GM18519 (cell line): ENCODE measurements around the gene RNF224.

Experiments
- ATAC-seq: cut with Tn5 transposase; IDR thresholded peaks from one replicate; pipeline ENCODE4 v1.9.1; 2021; ENCODE audit warnings: mild to moderate bottlenecking, moderate library complexity; ENCODE audit not compliant: unreplicated experiment, low FRiP score

Gene RNF224

DNA sequence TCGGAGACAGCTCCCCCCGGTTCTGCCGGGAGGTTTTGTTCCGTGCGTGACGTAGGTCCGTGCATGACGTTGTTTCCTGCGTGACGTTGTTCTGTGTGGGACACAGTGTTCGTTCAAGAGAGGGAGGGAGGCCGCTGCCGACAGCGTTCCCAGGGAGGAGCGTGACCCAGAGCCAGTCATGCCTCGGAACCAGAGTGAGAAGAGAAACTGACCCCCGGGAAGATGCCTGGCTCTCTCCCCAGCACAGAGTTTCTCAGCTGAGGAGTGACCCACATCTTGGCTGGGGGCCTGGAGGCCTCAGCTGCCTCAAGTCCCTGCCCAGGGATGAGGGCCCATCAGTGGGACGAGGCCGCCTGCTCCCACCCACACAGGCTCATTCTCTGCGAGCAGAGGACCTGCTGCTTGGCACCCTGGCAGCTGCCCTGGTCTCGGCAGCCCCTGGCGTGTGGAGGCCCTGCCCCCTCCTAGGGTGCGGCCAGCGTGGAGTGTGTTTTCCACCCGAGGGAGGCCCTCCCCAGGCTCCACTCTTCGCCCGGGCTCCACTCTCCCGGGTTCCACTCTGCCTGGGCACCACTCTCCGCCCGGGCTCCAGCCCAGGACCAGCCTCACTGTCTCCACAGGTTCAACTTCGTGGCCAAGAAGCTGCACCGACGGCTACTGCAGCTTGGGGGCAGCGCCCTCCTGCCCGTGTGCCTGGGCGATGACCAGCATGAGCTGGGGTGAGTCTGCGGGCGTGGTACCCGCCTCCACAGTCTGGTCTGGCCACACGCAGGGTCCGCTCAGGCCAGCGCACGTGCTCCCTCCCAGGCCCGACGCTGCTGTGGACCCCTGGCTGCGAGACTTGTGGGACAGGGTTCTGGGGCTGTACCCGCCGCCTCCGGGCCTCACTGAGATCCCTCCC is 13.9 kb upstream of the RNF224 start:
- no peak for ATAC-seq

DNA sequence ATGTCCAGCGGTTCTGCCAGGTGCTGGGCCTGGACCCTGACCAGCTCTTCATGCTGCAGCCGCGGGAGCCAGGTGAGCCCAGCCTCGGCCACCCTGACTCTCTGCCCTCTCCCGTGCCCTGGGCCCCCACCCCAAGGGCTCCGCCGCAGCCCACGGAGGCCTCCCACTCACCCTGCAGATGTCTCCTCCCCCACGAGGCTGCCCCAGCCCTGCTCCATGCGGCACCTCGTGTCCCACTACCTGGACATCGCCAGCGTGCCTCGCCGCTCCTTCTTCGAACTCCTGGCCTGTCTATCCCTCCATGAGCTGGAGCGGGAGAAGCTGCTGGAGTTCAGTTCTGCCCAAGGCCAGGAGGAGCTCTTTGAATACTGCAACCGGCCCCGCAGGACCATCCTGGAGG is 12.7 kb upstream of the RNF224 start:
- ATAC-seq = no peak

DNA sequence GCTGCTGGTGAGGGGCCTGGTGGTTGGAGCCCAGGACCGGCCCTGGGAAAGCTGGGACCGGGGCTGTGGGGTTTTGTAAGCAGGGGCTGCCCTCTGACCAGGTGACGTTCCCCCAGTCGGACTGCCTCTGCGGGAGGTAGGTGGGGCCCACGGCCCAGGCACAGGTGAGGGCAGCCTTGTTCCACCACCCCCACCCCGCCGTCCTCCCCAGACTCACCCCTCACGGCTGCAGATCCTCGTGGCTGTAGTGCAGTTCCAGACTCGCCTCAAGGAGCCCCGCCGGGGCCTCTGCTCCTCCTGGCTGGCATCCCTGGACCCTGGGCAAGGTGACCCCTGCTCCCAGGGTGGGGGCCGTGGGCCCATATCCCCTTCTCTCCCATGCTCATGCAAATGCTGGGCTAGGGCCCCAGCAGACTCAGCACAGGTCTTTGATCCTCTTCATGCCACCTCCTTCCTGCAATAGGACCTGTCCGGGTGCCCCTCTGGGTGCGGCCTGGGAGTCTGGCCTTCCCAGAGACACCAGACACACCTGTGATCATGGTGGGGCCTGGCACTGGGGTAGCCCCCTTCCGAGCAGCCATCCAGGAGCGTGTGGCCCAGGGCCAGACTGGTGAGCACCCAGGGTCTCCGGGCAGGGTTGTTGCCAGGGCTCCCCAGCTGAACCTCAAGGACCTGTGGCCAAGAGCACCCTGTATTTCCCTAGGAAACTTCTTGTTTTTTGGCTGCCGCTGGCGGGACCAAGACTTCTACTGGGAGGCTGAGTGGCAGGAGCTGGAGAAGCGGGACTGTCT is 11.9 kb upstream of the RNF224 start:
- ATAC-seq = no peak

DNA sequence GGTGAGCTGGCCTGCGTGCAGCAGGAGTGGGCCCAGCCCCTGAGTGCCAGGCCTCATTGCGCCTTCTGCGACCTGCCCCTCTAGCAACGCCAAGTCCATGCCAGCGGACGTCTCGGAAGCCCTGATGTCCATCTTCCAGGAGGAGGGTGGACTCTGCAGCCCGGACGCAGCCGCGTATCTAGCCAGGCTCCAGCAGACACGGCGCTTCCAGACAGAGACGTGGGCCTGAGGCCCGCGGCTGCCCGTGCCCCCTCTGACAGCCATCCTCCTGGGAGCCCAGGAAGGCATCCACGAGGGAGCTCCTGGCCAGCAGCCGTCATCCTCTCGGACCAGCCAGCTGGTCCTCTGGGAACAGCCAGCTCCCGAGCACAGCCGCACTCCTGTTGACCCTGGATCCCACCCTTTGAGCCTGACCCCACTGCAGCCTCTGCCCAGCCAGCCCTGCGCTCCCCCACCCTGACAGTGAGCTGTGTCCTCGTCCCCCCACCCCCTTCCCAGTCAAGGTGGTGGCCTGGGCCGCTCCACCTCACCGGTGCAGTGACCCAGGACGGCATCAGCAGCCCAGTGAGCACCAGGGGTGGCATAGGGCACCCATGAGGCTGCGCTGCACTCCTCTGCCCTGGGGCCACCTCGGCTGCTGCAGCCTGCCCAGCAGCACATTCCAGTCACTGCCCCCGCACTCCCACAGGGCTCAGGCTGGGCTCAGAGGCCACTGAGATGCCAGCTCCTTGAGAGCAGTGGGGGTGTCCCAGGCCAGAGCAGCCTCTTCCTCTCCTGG is 10.9 kb upstream of the RNF224 start:
- no peak for ATAC-seq

DNA sequence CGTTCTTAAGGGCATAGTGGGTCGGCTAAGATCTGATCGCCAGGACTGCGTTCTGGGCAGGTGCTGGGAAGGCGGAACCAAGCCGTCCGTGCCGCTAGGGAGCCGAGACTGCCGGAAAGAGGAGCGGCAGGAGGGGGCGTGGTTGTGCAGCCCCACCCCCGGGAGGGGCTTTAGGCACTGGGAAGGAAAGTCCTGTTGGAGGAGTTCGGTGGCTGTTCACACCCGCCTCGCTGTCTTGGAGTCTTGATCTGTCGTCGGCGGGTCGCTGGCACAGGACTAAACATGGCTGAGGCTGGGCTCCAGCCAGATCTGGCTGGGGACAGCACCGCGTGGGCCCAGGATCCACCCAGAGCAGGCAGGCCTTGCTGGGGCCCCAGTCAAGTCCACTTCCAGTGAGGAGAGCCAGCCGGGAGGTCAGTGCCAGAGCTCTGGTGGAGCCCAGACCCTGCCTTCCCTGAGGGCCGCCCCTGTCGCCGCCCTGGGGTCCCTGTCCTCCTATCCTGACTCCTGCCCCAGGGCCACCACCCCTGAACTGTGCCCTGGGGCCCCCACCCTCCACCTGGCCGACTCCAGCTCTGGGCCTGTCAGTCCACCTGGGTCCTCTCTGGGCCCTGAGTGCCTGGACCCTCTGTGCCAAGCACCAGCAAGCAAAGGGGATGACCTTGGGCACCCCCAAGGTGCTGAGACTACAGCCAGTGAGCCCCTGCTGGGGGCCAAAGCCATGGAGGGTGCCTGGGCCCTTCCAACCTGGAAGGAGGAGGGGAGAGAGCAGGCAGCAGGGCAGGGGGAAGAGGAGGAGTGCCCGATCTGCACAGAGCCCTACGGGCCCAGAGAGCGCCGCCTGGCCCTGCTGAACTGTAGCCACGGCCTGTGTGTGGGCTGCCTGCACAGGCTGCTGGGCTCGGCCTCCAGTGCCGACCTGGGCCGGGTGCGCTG is 9.8 kb upstream of the RNF224 start:
- ATAC-seq = no peak

DNA sequence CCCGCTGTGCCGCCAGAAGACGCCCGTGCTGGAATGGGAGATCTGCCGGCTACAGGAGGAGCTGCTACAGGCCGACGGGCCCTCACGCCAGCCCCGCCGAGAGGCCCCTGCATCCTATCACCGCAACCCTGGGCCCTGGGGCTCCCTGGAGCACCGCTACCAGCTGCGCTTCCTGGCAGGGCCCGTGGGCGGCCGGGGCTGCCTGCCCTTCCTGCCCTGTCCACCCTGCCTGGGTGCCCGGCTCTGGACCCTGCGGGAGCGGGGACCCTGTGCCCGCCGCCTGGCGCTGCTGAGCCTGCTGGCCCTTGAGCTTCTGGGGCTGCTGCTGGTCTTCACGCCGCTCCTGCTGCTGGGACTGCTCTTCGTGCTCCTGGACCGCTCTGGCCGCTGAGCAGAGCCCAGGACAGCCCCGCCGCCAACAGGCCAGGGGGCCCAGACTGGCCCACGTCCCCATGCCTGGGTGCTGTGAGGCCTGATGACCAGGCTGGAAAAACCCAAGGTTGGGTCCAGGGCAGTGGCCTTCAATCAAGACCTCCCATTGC is 9.0 kb upstream of the RNF224 start:
- no peak for ATAC-seq

DNA sequence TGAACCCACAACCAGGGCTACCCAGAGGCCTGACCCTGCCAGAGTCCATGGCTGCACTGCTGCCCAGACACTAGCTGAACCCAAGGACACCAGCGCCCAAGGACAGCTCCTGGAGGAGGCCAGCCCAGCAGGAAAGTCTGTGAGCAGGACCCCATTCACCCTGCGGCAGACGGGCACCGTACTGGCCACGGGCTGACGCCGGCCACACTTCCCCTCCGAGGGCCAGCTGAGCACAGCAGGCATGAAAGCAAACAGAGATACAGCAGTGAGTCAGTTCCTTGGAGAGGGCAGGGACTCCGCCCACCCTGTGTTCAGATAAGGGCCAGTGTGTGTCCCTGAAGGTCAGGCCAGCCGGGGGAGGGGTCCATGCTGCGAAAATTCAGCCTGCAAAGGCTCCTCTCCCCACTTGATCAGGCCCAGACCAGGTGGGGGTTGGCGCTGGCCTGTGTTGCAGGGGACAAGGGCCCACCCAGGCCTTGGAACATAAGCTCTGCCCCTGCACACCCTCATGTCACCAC is 8.5 kb upstream of the RNF224 start:
- no peak for ATAC-seq

DNA sequence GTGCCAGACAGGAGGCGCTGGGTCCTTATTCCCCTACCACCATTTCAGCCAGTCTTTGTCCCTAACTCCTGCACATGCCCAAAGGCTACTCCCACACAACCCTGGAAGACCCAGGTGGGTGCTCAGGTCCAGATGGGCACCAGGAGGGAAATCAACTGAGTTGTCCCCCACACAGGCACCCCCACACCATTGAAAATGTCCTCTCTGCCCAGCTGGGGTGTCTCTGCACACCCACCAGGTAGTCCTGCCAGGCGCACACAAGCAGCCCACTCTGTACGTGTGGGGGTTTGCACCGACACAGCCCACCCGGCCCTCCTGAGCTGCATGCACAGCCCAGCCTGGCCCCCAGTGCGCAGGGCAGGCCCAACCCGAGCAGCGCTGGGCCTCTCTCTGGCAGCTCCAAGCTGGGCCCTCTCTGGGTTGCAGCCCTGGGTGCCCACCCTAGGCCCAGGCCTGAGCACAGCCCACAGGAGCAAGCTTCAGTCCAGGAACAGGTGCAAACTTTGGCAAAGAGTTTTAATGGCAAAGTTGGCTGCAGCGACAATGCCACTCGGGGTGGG is 7.5 kb upstream of the RNF224 start:
- no peak for ATAC-seq

DNA sequence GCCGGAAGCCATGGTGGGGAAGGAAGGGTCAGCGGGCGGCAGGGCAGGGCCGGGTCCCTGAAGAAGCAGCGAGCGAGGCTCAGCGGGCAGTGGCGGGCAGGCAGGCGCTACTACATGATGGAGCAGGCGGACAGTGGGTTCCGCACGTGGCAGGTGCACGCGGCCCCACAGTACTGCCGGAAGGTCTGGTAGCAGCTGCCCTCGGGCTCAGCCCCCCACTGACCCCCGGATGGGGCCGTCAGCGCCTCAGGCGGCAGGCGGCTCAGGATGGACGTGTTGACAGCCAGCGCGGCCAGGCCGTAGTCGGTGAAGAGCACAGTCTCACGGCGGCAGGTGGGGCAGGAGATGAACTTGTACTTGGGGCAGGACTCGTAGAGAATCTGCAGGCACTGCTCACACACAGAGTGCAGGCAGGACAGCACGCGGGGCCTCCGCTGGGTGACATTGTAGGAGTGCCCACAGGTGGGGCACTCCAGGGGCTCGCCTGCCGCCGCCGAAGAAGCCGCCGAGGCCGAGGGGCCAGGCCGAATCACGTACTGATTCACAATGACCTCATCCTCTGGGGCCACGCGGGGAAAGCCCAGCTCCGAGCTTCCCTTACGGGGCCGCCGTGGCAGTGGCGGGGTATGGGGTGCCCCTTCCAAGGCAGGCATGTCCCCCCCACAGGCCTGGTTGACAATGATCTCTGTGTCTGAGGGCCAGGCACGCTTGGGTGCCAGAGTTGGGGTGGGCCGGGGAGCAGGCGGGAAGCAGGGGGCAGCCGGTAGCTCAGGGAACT is 6.8 kb upstream of the RNF224 start:
- ATAC-seq = no peak

DNA sequence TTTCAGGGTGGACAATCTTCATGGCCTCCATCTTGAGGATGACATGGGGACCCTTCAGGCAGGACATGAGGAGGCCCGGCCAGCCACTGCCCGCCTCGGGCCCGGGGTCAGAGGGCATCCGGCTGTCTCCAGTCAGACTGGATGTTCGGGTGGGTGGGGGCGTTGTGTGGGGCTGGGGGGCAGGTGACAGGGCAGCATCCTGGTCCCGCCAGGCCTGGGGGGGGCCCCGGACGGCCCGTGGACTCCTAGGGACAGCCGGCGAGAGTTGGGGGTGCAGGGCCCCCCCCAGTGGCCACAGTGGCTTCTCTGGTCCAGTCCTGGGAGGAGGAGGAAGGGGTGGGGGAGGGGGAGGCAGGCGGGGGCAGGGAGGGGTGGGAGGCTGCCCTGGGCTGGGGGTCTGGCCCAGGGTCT is 6.2 kb upstream of the RNF224 start:
- ATAC-seq = no peak

DNA sequence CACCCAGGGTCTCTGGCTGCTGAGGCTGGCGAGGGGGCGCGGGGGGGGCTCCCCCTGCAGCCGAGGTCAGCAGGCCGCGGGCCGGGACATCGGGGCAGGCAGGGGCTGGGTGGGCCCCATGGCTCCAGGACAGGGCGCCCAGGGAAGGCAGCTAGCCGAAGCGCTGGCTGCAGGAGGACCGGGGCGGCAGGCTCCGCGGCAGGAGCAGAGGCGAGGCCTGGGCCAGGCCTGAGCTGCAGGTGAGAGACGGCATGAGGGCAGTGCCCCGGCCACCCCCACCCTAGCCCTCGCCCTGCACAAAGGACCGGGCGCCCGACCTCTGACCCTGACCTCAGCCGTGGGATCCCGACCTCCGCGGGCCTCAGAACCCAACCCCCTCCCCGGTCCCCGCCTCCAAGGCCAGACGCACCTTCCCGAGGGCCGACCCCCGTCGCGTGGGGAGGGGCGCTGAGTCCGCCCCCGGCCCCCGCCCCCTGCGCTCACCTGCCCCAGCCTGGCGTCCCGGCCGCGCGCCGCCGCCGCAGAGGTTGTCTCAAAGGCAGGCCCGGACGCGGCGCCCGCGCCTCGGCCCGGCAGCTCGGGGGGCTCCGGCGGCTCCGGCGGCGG is 5.7 kb upstream of the RNF224 start:
- ATAC-seq = no peak

DNA sequence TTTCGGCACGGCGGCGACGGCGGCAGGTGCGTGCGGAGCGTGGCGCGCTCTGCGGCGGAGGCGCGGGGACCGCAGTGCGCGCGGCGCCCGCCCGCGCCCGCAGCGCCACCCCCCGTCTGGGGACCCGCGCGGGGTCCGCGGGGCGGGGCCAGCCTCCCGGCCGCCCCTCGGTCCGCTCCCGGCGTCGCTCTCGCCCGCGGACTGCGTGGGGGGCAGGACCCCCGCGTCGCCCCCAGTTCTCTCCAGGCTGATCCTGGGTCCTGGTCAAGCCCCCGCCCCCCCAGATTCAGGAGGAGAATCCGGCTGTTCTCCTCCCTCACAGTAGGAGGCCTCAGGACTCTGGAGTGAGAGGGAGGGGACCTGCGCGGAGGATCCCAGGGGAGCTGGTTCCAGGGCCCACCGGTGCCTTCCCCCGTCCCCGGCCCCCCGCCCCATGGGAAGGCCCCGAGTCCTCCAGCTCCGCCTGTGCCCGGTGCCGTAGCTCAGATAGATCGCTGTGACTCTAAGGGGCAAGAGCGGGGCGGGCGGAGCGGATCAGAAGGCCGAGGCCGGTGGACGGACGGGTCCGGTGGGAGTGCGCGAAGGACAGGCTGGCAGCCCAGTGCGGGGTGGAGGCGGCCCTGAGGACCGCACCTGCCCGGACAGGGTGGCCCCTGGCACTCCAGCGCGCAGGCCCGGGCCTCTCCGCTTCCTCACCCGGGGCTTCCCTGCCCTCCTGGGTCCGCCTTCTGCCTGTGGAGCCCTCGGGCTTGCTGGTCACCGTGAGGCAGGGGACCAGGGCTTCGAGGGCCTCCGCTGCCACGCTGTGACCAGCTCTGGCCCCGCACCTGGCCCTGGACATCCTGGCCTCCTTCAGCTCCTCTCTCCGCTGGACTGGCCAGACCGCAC is 4.9 kb upstream of the RNF224 start, which contains the start of gene RNF208:
RNF208 (minus strand) TSS at position 51 of the 888 bp plus-strand sequence. CDS start 1,028 bp downstream, outside the sequence.
- no peak for ATAC-seq

DNA sequence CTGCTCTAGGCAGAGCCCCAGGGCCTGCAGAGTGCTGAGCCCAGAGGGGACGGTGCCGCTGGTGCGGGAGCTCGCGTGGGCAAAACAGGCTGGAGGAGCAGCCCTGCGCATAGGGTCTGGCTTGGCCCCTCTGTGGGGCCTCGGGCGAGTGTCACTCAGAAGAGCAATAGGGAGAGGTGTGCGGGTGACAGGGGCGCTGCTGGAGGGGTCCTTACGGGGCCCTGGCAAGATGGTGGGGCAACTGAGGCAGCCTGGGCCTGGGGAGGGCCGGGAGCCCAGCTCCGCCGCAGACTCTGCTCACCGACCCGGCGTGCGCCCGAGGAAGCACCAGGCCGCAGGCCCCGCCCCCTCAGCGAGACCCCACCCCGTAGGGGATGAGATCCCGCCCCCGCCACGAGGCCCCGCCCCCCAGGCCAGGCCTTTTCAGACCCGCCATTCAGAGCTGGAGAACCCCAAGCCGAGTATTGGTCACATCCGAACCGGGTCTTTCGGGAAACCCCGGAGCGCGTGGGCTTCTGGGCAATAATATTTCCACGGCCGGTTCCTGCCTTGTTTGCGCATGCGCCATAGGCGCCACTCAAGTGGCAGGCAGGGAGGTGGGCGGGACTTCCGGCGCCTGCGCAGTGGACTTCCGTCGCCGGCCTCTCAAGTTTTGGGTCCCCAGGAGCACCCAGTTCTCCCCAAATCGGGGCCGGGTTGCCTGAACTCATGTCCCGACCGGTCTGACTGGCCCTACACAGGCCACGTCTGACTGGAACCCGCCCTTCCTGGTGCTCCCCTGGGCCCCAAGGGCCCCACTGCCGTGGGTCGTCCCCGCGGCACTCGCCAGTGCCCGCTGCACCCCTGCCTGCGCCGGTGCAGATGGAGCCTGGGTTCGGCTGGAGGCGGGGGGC is 4.0 kb upstream of the RNF224 start:
- ATAC-seq = peak; percentile 45

DNA sequence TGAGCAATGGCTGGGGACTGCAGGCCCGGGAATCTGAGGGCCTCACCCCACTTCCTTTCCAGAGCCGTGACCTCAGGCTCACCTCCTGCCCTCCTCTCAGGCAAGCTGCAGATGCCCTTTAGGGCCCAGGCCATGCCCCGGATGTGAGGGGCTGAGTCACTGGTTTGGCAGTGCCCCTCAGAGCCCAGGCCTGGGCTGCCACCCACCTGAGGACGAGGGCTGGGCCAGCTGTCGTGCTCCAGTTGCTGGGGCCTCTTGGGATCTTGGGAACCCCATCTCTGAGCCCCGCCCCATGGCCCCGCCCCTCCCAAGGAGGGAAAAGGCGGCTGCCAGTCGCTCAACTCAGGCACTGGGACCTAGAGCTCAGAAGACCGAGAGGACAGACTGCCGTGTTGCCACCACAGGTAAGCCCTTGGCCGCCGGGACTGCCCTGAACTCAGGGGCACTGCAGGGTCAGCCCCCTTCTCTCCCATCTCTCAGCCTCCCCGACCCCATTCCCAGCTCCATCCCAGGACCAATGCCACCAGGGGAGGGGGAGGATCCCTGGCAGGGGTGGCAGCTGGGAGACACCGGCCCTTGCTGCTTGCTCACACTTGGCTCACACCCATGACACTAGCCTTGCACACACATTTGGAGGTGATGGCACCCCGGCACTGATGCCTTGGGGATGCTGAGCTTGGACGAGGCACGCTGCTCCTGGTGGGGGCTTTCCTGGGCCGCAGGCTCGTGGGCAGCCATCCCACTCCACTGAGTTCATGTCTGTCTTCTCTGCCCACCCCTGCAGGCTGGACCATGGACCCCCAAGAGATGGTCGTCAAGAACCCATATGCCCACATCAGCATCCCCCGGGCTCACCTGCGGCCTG is 2.2 kb upstream of the RNF224 start, which contains the start of gene CYSRT1:
CYSRT1 (plus strand) TSS at position 345 of the 865 bp plus-strand sequence; CDS start at position 793, 448 bp downstream.
- ATAC-seq = no peak
